Activated CD8-positive, alpha-beta memory T cell treated with anti-CD3 and anti-CD28 coated beads for 1 hour (primary cell): ENCODE data around the gene SPRR3.
"Not testable (repeated sequence)": the region's sequence is repeated elsewhere in the genome, so short reads cannot be mapped to it uniquely, and the experiment has no call there.

Experiments
- DNase-seq, 2 donors: peaks; one replicate each; pipeline ENCODE4 v3.0.0-alpha.2; 2020; ENCODE audit warnings: low read depth in 1 of 2; ENCODE audit errors: extremely low read depth in 1 of 2

Gene SPRR3

DNA sequence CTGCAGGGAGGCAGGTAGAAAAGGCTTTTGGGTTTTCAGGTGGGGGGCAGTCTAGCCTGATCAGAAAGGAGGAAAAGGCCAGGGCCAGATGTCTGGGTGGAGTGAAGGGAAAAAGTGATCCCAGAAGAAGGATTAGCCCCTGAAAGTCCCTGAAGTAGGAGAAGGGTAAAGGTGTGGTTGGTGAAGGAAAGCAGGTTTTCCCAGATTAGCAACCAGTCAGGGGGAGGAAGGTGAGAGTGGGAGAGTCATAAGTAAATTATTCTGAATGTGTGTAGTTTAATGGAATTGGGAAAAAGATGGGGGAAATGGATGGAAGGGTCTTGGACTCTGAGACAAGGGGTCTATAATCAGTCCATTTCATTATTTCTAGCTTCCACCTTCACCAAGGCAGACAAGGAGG is 18.3 kb upstream of the SPRR3 start:
- DNase-seq = no peak

- DNase-seq = no peak
These were observed 17.8 kb upstream of the SPRR3 start, which contains the start of gene SPRR1A for GRCh38 chr1:152983743-152984142. Gene SPRR1A (plus strand): TSS chr1:152984081. CDS start chr1:152985231, 1,150 bp downstream.

DNA sequence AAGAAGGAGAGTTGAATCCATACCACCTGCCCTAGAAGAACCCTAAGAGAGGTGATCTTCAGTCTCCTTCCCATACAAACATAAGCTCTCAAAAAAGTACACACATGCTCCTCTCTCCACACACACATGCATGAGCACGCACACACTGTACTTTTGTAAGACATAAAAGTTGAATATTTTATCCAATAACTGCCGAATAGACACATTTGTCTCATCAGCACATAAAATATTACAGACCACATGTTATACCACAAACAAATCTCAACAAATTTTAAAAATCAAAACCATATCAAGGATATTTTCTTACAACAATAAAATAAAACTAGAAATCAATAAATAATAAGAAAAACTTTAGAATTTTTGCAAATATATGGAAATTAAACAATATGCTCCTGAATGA is 15.0 kb upstream of the SPRR3 start:
- DNase-seq = no peak

DNA sequence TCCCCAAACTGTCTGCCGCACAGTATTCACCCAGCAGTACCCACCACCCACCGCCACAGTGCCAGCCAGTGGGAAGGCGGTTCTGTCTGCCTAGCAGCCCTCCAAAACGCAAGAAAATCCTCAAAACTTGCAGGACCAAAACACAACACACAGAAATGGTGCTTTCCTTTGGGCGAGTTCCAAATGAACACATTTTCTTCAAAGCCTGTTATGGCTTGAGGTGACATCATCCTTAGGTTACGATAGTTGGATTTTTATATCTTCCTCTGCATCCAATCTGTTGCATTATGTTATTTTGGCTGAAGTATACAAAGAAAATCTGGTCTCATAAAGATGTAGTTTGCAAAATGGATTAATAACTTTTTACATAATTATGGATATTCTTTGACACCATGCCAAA is 8.4 kb upstream of the SPRR3 start:
- no peak for DNase-seq

DNA sequence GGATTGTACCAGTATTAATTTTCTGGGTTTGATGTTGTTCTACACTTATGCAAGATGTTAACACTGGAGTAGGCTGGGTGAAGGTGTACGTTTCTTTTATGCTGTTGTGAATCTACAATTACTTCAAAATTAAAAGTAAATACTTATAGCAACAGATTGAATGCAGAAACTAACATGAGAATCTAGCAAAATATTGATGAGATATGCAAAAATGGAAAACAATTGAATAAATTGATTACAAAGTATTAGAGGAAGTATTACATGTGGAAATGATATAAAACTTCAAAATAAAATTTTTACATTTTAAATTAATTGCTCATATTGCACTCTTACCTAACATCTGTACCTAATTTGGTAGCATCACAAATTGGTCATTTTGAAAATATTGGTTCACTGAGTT is 5.7 kb upstream of the SPRR3 start:
- DNase-seq = no peak

- DNase-seq = no peak
These were observed 4.7 kb upstream of the SPRR3 start for GRCh38 chr1:152996633-152997400.

- DNase-seq = no peak
These were observed 3.6 kb upstream of the SPRR3 start for GRCh38 chr1:152997901-152998300.

DNA sequence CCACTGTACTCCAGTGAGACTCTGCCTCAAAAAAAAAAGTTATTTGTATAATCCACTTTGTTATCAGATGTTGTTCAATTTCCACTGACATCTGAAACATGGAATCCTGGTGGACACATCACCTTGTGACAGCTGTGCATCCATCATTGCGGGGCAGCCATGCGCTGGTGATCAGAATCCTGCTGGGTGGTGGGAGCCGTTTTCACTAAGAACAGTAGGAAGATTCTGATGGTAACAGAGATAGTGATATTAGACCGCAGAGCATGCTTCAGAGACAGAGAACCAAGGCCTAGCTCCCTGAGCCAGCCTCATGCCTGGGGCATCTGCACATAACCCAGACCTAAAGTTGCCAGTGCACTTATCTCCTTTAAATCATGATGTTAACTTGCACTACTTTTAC is 3.1 kb upstream of the SPRR3 start:
- DNase-seq = no peak

DNA sequence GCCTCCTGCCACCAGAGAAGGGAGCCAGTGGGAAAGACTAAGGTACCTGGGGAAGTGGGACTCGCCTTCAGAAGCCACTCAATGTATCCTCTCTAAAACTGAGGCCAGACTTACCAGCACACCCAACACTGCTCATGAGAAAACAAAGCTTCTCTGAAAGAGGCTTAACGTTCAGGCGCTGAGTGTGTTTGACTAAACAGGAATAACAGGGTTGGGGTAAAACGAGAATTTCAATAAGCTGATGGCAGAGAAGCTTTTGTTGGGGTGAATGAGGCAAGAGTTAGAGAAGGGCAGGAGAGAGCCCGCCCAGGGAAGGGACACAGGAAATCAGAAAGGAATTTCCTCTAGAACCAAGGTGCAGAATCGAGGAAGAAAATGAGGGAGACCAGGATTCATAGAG is 1.7 kb upstream of the SPRR3 start:
- DNase-seq = no peak

- DNase-seq = no peak
These were observed 1.3 kb upstream of the SPRR3 start for GRCh38 chr1:153000294-153000693.

GRCh38 chr1:153011235-153011758 is 9.7 kb downstream of the SPRR3 start:
- not testable (repeated sequence) for DNase-seq

DNA sequence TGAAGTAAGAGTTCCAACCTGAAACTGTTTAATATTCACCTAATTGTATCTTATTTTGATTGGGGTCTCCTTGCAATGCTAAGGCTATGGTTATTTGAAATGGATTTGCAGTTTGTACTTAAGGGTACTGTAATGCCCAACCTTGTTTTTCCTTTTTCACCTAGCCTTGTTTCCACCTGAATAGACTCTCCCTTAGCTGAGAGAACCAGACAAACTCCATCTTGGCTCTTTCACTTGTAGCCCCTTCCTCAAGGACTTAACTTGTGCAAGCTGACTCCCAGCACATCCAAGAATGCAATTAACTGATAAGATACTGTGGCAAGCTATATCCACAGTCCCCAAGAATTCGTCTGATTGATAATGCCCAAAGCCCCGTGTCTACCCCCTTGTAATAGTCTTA is 20.3 kb downstream of the SPRR3 start:
- not testable (repeated sequence) for DNase-seq

DNA sequence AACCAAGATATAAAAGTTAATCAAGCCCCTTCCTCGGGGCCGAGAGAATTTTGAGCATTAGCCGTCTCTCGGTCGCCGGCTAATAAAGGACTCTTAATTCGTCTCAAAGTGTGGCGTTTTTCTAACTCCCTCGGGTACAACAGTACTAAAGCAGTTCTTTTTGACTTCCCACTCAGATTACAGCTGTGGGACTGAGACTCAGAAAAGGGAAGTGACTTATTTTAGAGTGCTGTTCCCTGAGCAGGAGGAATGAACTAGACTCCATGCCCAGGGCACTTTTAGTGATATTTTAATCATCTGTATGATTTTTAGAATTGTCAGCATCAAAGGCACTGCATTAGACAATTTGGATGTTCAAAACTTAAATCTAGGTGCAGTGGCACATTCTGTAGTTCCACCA is 20.8 kb downstream of the SPRR3 start:
- DNase-seq = not testable (repeated sequence)

DNA sequence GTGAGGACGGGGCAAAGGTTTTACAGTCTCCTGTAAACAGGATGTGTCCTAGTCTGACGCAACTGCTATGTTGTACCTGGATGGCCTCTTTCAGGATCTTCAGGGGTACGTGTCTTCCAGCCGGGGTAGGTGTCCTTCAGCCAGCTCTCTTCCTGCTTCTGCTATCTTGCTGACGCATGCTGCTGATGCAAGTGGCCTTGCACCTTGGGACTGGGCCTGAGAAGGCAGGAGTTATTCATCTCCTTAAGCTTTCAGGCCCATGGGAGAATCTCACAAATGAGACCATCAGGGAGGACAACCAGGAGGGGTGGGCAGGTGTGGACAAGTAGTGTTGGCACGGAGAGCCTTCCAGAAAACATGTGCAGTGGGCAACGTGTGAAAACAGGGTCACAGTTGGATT is 21.6 kb downstream of the SPRR3 start:
- DNase-seq = no peak

GRCh38 chr1:153024413-153024812 is 22.9 kb downstream of the SPRR3 start:
- DNase-seq = no peak

DNA sequence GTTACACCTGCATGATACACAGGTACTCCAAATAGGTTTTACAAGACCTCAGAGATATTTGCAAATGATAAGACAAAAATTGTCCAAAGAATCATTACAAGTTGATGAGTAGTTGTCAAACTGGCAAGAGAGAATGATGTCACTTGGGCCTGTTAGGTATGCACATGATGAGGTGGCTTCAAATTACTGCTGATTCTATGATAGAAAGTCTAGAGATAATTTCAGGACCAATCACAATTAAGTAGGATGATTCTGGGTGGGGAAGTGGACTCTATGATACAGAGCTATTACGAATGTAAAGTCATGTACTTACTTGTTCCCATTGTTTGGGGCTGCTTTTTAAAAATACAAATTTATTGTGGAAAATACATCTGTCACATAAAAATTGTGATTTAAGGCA is 24.2 kb downstream of the SPRR3 start:
- no peak for DNase-seq

GRCh38 chr1:153028766-153029165 is 27.2 kb downstream of the SPRR3 start:
- no peak for DNase-seq

- DNase-seq = no peak
These were observed 29.3 kb downstream of the SPRR3 start, which contains the start of gene SPRR1B for GRCh38 chr1:153030895-153031294. Gene SPRR1B (plus strand): TSS chr1:153031203. CDS start chr1:153032346, 1,143 bp downstream.

DNA sequence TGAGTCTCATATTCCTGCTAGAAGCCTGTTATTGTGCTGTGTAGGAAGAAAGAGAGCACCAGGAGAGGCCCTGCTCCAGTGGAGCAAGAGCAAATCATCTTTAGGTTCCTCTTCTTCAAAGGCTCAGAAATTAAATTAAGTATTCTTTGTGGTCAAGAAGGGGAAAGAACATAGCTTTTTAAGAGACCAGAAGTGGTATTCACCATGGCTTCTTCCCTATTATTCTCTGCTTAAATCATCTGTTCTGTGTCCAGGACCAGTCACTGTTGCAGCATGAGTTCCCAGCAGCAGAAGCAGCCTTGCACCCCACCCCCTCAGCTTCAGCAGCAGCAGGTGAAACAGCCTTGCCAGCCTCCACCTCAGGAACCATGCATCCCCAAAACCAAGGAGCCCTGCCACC is 30.5 kb downstream of the SPRR3 start:
- no peak for DNase-seq

DNA sequence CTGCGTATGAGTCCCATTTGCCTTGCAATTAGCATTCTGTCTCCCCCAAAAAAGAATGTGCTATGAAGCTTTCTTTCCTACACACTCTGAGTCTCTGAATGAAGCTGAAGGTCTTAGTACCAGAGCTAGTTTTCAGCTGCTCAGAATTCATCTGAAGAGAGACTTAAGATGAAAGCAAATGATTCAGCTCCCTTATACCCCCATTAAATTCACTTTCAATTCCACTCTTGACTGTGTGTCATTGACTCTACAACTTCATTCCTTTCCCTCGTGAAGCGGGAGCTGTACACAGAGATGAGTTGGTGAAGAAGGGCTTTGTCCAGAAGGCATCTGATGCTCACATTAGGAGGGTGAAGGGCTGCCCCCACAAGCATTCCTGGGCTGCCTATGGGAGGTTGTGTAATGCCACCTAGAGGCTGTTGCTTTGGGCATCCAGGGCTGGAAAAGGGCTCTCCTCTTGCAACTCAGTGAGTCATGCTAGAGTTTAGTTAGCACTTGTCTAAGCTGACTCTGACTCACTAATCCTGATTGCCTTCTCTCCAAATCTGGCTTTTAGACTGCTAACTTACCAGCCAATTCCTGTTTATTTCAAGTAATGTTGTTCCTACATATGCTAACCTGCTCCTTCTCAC is 31.2 kb downstream of the SPRR3 start:
- DNase-seq = no peak

DNA sequence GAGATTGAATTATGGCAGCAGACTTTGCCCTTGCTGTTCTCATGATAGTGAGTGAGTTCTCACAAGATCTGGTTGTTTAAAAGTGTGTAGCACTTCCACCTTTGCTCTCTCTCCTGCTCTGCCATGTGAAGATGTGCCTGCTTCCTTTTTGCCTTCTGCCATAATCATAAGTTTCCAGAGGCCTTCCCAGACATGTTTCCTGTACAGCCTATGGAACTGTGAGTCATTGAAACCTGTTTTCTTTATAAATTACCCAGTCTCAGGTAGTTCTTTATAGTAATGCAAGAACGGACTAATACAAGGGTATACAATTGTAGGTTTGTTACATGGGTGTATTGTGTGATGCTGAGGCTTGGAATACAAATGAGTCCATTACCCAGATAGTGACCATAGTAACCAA is 33.7 kb downstream of the SPRR3 start:
- DNase-seq = no peak

DNA sequence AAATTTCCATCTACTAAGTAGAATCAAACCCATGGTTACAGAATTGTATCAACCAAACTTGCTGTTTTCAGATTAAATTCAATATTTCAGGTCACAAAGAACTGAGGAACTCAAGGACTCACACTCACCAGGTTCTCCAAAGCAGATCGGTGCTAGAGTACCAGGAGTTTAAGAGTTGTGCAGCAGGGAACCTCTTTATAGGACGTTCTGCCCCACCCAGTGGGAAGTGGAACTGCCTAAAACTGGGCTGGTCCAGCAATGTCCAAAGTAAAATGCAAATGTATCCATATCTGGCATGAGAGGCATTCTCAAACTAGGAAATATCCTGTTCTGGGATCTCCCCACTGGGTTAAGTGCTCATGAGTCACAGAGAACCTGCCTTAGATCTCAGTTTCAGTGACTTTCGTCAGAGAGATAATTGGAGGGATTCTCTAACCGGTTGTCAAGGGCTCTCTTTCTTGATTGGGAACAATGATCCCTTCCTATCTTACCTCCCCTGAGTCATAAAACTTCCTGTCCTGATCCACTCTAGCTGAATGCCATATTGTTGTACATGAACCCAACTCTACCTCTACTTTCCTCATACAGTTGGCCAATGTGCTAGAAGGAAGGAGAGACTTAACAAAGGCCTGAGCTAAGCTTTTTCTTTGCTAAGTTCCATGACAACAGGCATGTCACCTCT is 39.5 kb downstream of the SPRR3 start, which contains the start of gene SPRR2D:
Gene SPRR2D, minus strand, starts transcription at position 171 of the 682 bp plus-strand sequence. CDS start 774 bp downstream, outside the sequence.
- DNase-seq = no peak
